ENCODE results near the gene DYNLRB2.

DYNLRB2 gene

GRCh38 chr16:80525420-80525819 is 15.4 kb upstream of the DYNLRB2 start:
- DNase-seq: no peak
- no peak overlapping the region for H2AFZ ChIP-seq (ENCODE audit: low read depth, low read length)
- no peaks in the 10 kb centered on the region for H3K27me3 ChIP-seq (ENCODE audit: control insufficient read depth in 1 of 2, insufficient read depth in 1 of 2, low read length in 2 of 2)
- H2AK5ac ChIP-seq (ENCODE audit: low read length, severe bottlenecking): no peak overlapping the region
- no peak overlapping the region for H3K4ac ChIP-seq (ENCODE audit: low read depth in 1 of 2, low read length in 2 of 2)
- H3K36me3 ChIP-seq (ENCODE audit: control insufficient read depth in 1 of 2, insufficient read depth in 2 of 2, low read depth in 1 of 2, low read length in 2 of 2): no peaks in the 10 kb centered on the region
- no peak overlapping the region for H3K4me2 ChIP-seq (ENCODE audit: low read length, poor library complexity, severe bottlenecking)
- WGBS: 76% methylated on average over 4 of the region's 4 CpGs
- no peak overlapping the region for H2BK5ac ChIP-seq (ENCODE audit: low read depth, low read length, poor library complexity, severe bottlenecking)
- no peak overlapping the region for H3K14ac ChIP-seq (ENCODE audit: low read length in 2 of 2)
- no peak overlapping the region for H4K8ac ChIP-seq (ENCODE audit: low read length)
- no peak overlapping the region for H3K4me3 ChIP-seq (ENCODE audit: insufficient read depth in 1 of 2, low read depth in 1 of 2, low read length in 2 of 2)
- H3K23ac ChIP-seq (ENCODE audit: low read length in 2 of 2): no peak overlapping the region
- H2BK12ac ChIP-seq (ENCODE audit: low read length in 2 of 2): no peak overlapping the region
- H4K91ac ChIP-seq (ENCODE audit: low read length): no peak overlapping the region
- H3K79me1 ChIP-seq (replicated peaks; ENCODE audit: low read length, poor library complexity, severe bottlenecking): no peaks in the 10 kb centered on the region
- H3K9ac ChIP-seq (ENCODE audit: low read length): no peak overlapping the region
- no peak overlapping the region for H3K18ac ChIP-seq (ENCODE audit: low read depth in 1 of 2, low read length in 2 of 2)
- H3K4me1 ChIP-seq (ENCODE audit: control insufficient read depth, insufficient read depth, low read depth, low read length): no peaks in the 10 kb centered on the region
- H3K27ac ChIP-seq (ENCODE audit: low read length, poor library complexity, severe bottlenecking): no peak overlapping the region
- no peaks in the 10 kb centered on the region for H3K9me3 ChIP-seq (ENCODE audit: control insufficient read depth, low read length)
- no peak overlapping the region for H2BK120ac ChIP-seq (ENCODE audit: low read depth, low read length)
- H2BK15ac ChIP-seq (ENCODE audit: low read depth, poor library complexity, severe bottlenecking): no peak overlapping the region

GRCh38 chr16:80526418-80527061 is 14.3 kb upstream of the DYNLRB2 start:
- Histone ChIP-seq H3K27ac (ENCODE audit: low read length, poor library complexity, severe bottlenecking) (no peak overlapping the region), H4K91ac (ENCODE audit: low read length) (no peak overlapping the region), H3K4me3 (ENCODE audit: insufficient read depth in 1 of 2, low read depth in 1 of 2, low read length in 2 of 2) (no peak overlapping the region), H2BK120ac (ENCODE audit: low read depth, low read length) (no peak overlapping the region), H2AK5ac (ENCODE audit: low read length, severe bottlenecking) (no peak overlapping the region), H2AFZ (ENCODE audit: low read depth, low read length) (no peak overlapping the region), H3K18ac (ENCODE audit: low read depth in 1 of 2, low read length in 2 of 2) (peak overlapping the region in 1 of 2 experiments; percentile 21), H3K36me3 (ENCODE audit: control insufficient read depth in 1 of 2, insufficient read depth in 2 of 2, low read depth in 1 of 2, low read length in 2 of 2) (no peaks in the 10 kb centered on the region), H3K4ac (ENCODE audit: low read depth in 1 of 2, low read length in 2 of 2) (no peak overlapping the region), H3K27me3 (ENCODE audit: control insufficient read depth in 1 of 2, insufficient read depth in 1 of 2, low read length in 2 of 2) (no peaks in the 10 kb centered on the region), H2BK15ac (ENCODE audit: low read depth, poor library complexity, severe bottlenecking) (no peak overlapping the region), H3K4me1 (ENCODE audit: control insufficient read depth, insufficient read depth, low read depth, low read length) (no peaks in the 10 kb centered on the region), H3K14ac (ENCODE audit: low read length in 2 of 2) (no peak overlapping the region), H3K9me3 (ENCODE audit: control insufficient read depth, low read length) (no peaks in the 10 kb centered on the region), H3K9ac (ENCODE audit: low read length) (peak overlapping the region; percentile 31), H3K79me1 (replicated peaks; ENCODE audit: low read length, poor library complexity, severe bottlenecking) (no peaks in the 10 kb centered on the region), H4K8ac (ENCODE audit: low read length) (no peak overlapping the region), H3K4me2 (ENCODE audit: low read length, poor library complexity, severe bottlenecking) (no peak overlapping the region), H3K23ac (ENCODE audit: low read length in 2 of 2) (no peak overlapping the region), H2BK5ac (ENCODE audit: low read depth, low read length, poor library complexity, severe bottlenecking) (no peak overlapping the region), H2BK12ac (ENCODE audit: low read length in 2 of 2) (no peak overlapping the region)
- WGBS: 32% methylated on average over 4 of the region's 6 CpGs
- DNase-seq: peak; percentile 58

- H3K4ac ChIP-seq (ENCODE audit: low read depth in 1 of 2, low read length in 2 of 2): no peak overlapping the region
- no peak for DNase-seq
- H3K9me3 ChIP-seq (ENCODE audit: control insufficient read depth, low read length): no peaks in the 10 kb centered on the region
- no peak overlapping the region for H3K18ac ChIP-seq (ENCODE audit: low read depth in 1 of 2, low read length in 2 of 2)
- H3K4me2 ChIP-seq (ENCODE audit: low read length, poor library complexity, severe bottlenecking): no peak overlapping the region
- H2BK120ac ChIP-seq (ENCODE audit: low read depth, low read length): no peak overlapping the region
- no peak overlapping the region for H3K9ac ChIP-seq (ENCODE audit: low read length)
- no peaks in the 10 kb centered on the region for H3K36me3 ChIP-seq (ENCODE audit: control insufficient read depth in 1 of 2, insufficient read depth in 2 of 2, low read depth in 1 of 2, low read length in 2 of 2)
- H3K14ac ChIP-seq (ENCODE audit: low read length in 2 of 2): no peak overlapping the region
- H3K23ac ChIP-seq (ENCODE audit: low read length in 2 of 2): no peak overlapping the region
- no peak overlapping the region for H2BK5ac ChIP-seq (ENCODE audit: low read depth, low read length, poor library complexity, severe bottlenecking)
- H4K91ac ChIP-seq (ENCODE audit: low read length): no peak overlapping the region
- H3K4me1 ChIP-seq (ENCODE audit: control insufficient read depth, insufficient read depth, low read depth, low read length): no peaks in the 10 kb centered on the region
- H2AK5ac ChIP-seq (ENCODE audit: low read length, severe bottlenecking): no peak overlapping the region
- H3K4me3 ChIP-seq (ENCODE audit: insufficient read depth in 1 of 2, low read depth in 1 of 2, low read length in 2 of 2): no peak overlapping the region
- H2AFZ ChIP-seq (ENCODE audit: low read depth, low read length): no peak overlapping the region
- H2BK12ac ChIP-seq (ENCODE audit: low read length in 2 of 2): no peak overlapping the region
- WGBS: 29% methylated on average over 5 of the region's 5 CpGs
- no peak overlapping the region for H4K8ac ChIP-seq (ENCODE audit: low read length)
- no peak overlapping the region for H2BK15ac ChIP-seq (ENCODE audit: low read depth, poor library complexity, severe bottlenecking)
- H3K79me1 ChIP-seq (replicated peaks; ENCODE audit: low read length, poor library complexity, severe bottlenecking): no peaks in the 10 kb centered on the region
- peaks cover 0 to under 1% of the 10 kb centered on the region in 2 experiments for H3K27me3 ChIP-seq (ENCODE audit: control insufficient read depth in 1 of 2, insufficient read depth in 1 of 2, low read length in 2 of 2)
- no peak overlapping the region for H3K27ac ChIP-seq (ENCODE audit: low read length, poor library complexity, severe bottlenecking)
Observed at GRCh38 chr16:80527297-80527696, 13.5 kb upstream of the DYNLRB2 start.

- H3K23ac ChIP-seq (ENCODE audit: low read length in 2 of 2): no peak overlapping the region
- no peak overlapping the region for H3K4me3 ChIP-seq (ENCODE audit: insufficient read depth in 1 of 2, low read depth in 1 of 2, low read length in 2 of 2)
- H2BK15ac ChIP-seq (ENCODE audit: low read depth, poor library complexity, severe bottlenecking): no peak overlapping the region
- no peak overlapping the region for H3K18ac ChIP-seq (ENCODE audit: low read depth in 1 of 2, low read length in 2 of 2)
- no peaks in the 10 kb centered on the region for H3K79me1 ChIP-seq (replicated peaks; ENCODE audit: low read length, poor library complexity, severe bottlenecking)
- H3K4me2 ChIP-seq (ENCODE audit: low read length, poor library complexity, severe bottlenecking): no peak overlapping the region
- H2BK5ac ChIP-seq (ENCODE audit: low read depth, low read length, poor library complexity, severe bottlenecking): no peak overlapping the region
- H3K36me3 ChIP-seq (ENCODE audit: control insufficient read depth in 1 of 2, insufficient read depth in 2 of 2, low read depth in 1 of 2, low read length in 2 of 2): no peaks in the 10 kb centered on the region
- no peaks in the 10 kb centered on the region for H3K9me3 ChIP-seq (ENCODE audit: control insufficient read depth, low read length)
- no peak overlapping the region for H2BK120ac ChIP-seq (ENCODE audit: low read depth, low read length)
- H4K91ac ChIP-seq (ENCODE audit: low read length): no peak overlapping the region
- no peak overlapping the region for H3K9ac ChIP-seq (ENCODE audit: low read length)
- H2AK5ac ChIP-seq (ENCODE audit: low read length, severe bottlenecking): no peak overlapping the region
- no peak overlapping the region for H3K4ac ChIP-seq (ENCODE audit: low read depth in 1 of 2, low read length in 2 of 2)
- 46% methylated on average over 2 of the region's 4 CpGs for WGBS
- H2AFZ ChIP-seq (ENCODE audit: low read depth, low read length): no peak overlapping the region
- H4K8ac ChIP-seq (ENCODE audit: low read length): no peak overlapping the region
- no peak overlapping the region for H2BK12ac ChIP-seq (ENCODE audit: low read length in 2 of 2)
- no peak overlapping the region for H3K14ac ChIP-seq (ENCODE audit: low read length in 2 of 2)
- no peak for DNase-seq
- H3K4me1 ChIP-seq (ENCODE audit: control insufficient read depth, insufficient read depth, low read depth, low read length): no peaks in the 10 kb centered on the region
- H3K27me3 ChIP-seq (ENCODE audit: control insufficient read depth in 1 of 2, insufficient read depth in 1 of 2, low read length in 2 of 2): peaks cover 4 to 7% of the 10 kb centered on the region in 2 experiments
- H3K27ac ChIP-seq (ENCODE audit: low read length, poor library complexity, severe bottlenecking): no peak overlapping the region
Observed at GRCh38 chr16:80530479-80530878, 10.3 kb upstream of the DYNLRB2 start.

Measured in mesenchymal stem cell (in vitro differentiated cells and primary cell).